Endothelial cell of umbilical vein (primary cell): ENCODE data around the gene TK2. TPM values are rescaled to one million over a fixed set of nuclear protein-coding genes. Genes with fewer than 3 reads are reported as not detected.

ENCODE experiments used
- BruUV-seq: library from RNA; stranded (reverse); fragments of 400-500 nt; replicated peaks from 2 replicates; lab custom pipeline; 2021; lab: Mats Ljungman, UMichigan
- CTCF ChIA-PET: fragments of 300-600, 350-600 bp; sonication (Branson Sonifier 250); formaldehyde crosslinking; loops from one replicate; lab custom pipeline; 2021; ENCODE audit warnings: antibody characterized with exemption, inconsistent platforms; lab: Charles Lee
- POLR2A ChIA-PET: fragments of 300-600, 350-600 bp; sonication (Branson Sonifier 250); formaldehyde crosslinking; loops from one replicate; lab custom pipeline; 2021; ENCODE audit warnings: antibody characterized with exemption, inconsistent platforms; lab: Charles Lee
- DNase-seq: peaks from one replicate; pipeline ENCODE4 v3.0.0-alpha.2; 2011; ENCODE audit warnings: low read depth, low spot score
- FAIRE-seq: peaks from 2 replicates; lab custom pipeline; 2011; peaks lifted over from hg19 to GRCh38; lab: Jason Lieb, UNC
- H2AFZ ChIP-seq: 2 replicates; pipeline ENCODE4 v1.6.0; 2012; ENCODE audit warnings: low read depth, low read length, control low read depth, inconsistent platforms
- H3K27ac ChIP-seq: 2 replicates; pipeline ENCODE4 v1.5.1; 2011; ENCODE audit warnings: low read depth, mild to moderate bottlenecking, control low read depth, low read length, moderate library complexity; ENCODE audit not compliant: insufficient read depth
- H3K27me3 ChIP-seq, 2 experiments: 2 replicates each; pipeline versions ENCODE4 v1.6.0 to v1.6.1; 2011; ENCODE audit warnings: low read length in 2 of 2, mixed read lengths in 1 of 2; ENCODE audit not compliant: control insufficient read depth in 2 of 2, insufficient read depth in 2 of 2
- H3K36me3 ChIP-seq, 2 experiments: 2 replicates in 1 of 2; 3 replicates in 1 of 2; pipeline ENCODE4 v1.5.1; 2011; ENCODE audit warnings: low read length in 2 of 2, mild to moderate bottlenecking in 1 of 2, moderate library complexity in 1 of 2; ENCODE audit not compliant: control insufficient read depth in 2 of 2, insufficient read depth in 2 of 2; ENCODE audit errors: extremely low read depth in 1 of 2
- H3K4me1 ChIP-seq: 3 replicates; pipeline ENCODE4 v1.5.1; 2011; ENCODE audit warnings: mild to moderate bottlenecking, low read length; ENCODE audit not compliant: control insufficient read depth, insufficient read depth; ENCODE audit errors: extremely low read depth
- H3K4me2 ChIP-seq: 2 replicates; pipeline ENCODE4 v1.6.1; 2011; ENCODE audit warnings: low read length, control low read depth, mixed read lengths; ENCODE audit not compliant: insufficient read depth
- H3K4me3 ChIP-seq, 3 experiments: fragments of 200-600 bp in 1 of 3; sonication (generic), shearing (Covaris generic) in 1 of 3; replicated peaks in 1 of 3; 2 replicates each; pipeline ENCODE4 v1.5.1; 2011 to 2016; ENCODE audit warnings: control low read depth in 3 of 3, low read length in 3 of 3, mild to moderate bottlenecking in 2 of 3, inconsistent platforms in 1 of 3, low read depth in 1 of 3, moderate library complexity in 1 of 3; ENCODE audit not compliant: insufficient read depth in 1 of 3
- H3K79me2 ChIP-seq: 2 replicates; pipeline ENCODE4 v1.6.0; 2012; ENCODE audit warnings: low read length, inconsistent platforms; ENCODE audit not compliant: control insufficient read depth, insufficient read depth
- H3K9ac ChIP-seq: replicated peaks from 2 replicates; pipeline ENCODE3; 2011; ENCODE audit warnings: low read length, control low read depth; ENCODE audit not compliant: insufficient read depth; ENCODE audit errors: extremely low read depth
- H3K9me1 ChIP-seq: replicated peaks from 3 replicates; pipeline ENCODE4 v1.6.0; 2011; ENCODE audit warnings: mild to moderate bottlenecking, low read length; ENCODE audit not compliant: control insufficient read depth, insufficient read depth; ENCODE audit errors: extremely low read depth
- H3K9me3 ChIP-seq: replicated peaks from 2 replicates; pipeline ENCODE4 v1.5.1; 2012; ENCODE audit warnings: low read length, inconsistent platforms; ENCODE audit not compliant: control insufficient read depth, insufficient read depth
- H4K20me1 ChIP-seq: replicated peaks from 2 replicates; pipeline ENCODE3; 2011; ENCODE audit warnings: mild to moderate bottlenecking, low read length; ENCODE audit not compliant: control insufficient read depth, insufficient read depth; ENCODE audit errors: extremely low read depth
- CTCF ChIP-seq, 2 donors: IDR thresholded peaks; 1 replicate in 1 of 2; 2 replicates in 1 of 2; pipeline ENCODE4 v1.5.1; 2011; ENCODE audit warnings: low read length in 2 of 2, mild to moderate bottlenecking in 2 of 2, moderate library complexity in 2 of 2, control low read depth in 1 of 2, inconsistent platforms in 1 of 2, low read depth in 1 of 2; ENCODE audit not compliant: insufficient read depth in 1 of 2; ENCODE audit errors: extremely low read depth in 1 of 2
- EZH2 ChIP-seq: IDR thresholded peaks from 2 replicates; pipeline ENCODE4 v1.6.1; 2012; ENCODE audit warnings: borderline replicate concordance, low read depth, mild to moderate bottlenecking, moderate library complexity, low read length, inconsistent platforms; ENCODE audit not compliant: severe bottlenecking
- FOS ChIP-seq: IDR thresholded peaks from 2 replicates; pipeline ENCODE4 v1.6.1; 2011; ENCODE audit warnings: mild to moderate bottlenecking, low read length, moderate library complexity, borderline replicate concordance; ENCODE audit not compliant: insufficient read depth
- GATA2 ChIP-seq: IDR thresholded peaks from 2 replicates; pipeline ENCODE4 v1.7.0; 2011; ENCODE audit warnings: low read depth, mild to moderate bottlenecking, moderate library complexity, mixed read lengths, low read length; ENCODE audit not compliant: insufficient read length, insufficient read depth
- JUN ChIP-seq: IDR thresholded peaks from 2 replicates; pipeline ENCODE4 v1.6.1; 2011; ENCODE audit warnings: borderline replicate concordance, low read depth; ENCODE audit not compliant: insufficient read length, insufficient read depth
- MAX ChIP-seq: IDR thresholded peaks from 2 replicates; pipeline ENCODE4 v1.6.1; 2011; ENCODE audit not compliant: insufficient read depth, insufficient read length
- MYC ChIP-seq: IDR thresholded peaks from one replicate; pipeline ENCODE4 v1.6.1; 2011; ENCODE audit warnings: mild to moderate bottlenecking, low read depth, low read length
- POLR2A ChIP-seq: IDR thresholded peaks from 2 replicates; pipeline ENCODE4 v1.6.1; 2012; ENCODE audit warnings: low read depth, mild to moderate bottlenecking, control low read depth, low read length
- POLR2AphosphoS5 ChIP-seq: IDR thresholded peaks from 2 replicates; pipeline ENCODE4 v1.6.1; 2012; ENCODE audit warnings: low read depth, mild to moderate bottlenecking, control low read depth, low read length, moderate library complexity; ENCODE audit not compliant: insufficient read depth
- dilution Hi-C: fragments of 300-500 bp; cut with MboI; formaldehyde crosslinking; loops from one replicate; pipeline ENCODE4 v1.15.0; 2019; ENCODE audit warnings: low sequenced_read_pairs; ENCODE audit not compliant: extremely low pct_ligation_motif_present
- intact Hi-C: fragments of 100-400 bp; cut with micrococcal nuclease; formaldehyde crosslinking; loops from one replicate; pipeline ENCODE4 v1.10.0; 2022
- polyA plus RNA-seq, 4 experiments: library from polyadenylated mRNA; depleted of rRNA in 3 of 4; stranded (reverse) in 3 of 4; unstranded in 1 of 4; fragments of >200 nt; gene quantifications; 2 replicates each; pipeline versions ENCODE4 v1.2.1 to v1.2.3, GENCODE V29; 2011 to 2012; ENCODE audit warnings: missing spikeins in 1 of 4
- total RNA-seq: library from RNA; stranded (reverse); gene quantifications from 2 replicates; pipeline ENCODE4 v1.2.3, GENCODE V29; 2021

The TK2 gene
- total and polyA plus RNA-seq, 2 donors (not counting 3 experiments of a cell fraction or from before 2014, with no cell fraction given), result 12.1 to 25.2 TPM

- intact Hi-C loops, result no loop called here
- Histone ChIP-seq H3K9ac (no peak overlapping the region), H3K4me3 (no peak overlapping the region), H3K79me2 (no peaks in the 10 kb centered on the region), H3K4me1 (no peaks in the 10 kb centered on the region), H3K36me3 (no peaks in the 10 kb centered on the region), H3K27ac (no peak overlapping the region), H3K27me3 (peaks cover 0 to 2% of the 10 kb centered on the region in 2 experiments), H3K4me2 (no peak overlapping the region), H2AFZ (no peak overlapping the region), H3K9me3 (no peaks in the 10 kb centered on the region), H3K9me1 (no peaks in the 10 kb centered on the region), H4K20me1 (no peaks in the 10 kb centered on the region)
- dilution Hi-C loops, result no loop called here
- POLR2A ChIA-PET, result no interaction called here
- no peak for TF ChIP-seq POLR2AphosphoS5
- no peak for TF ChIP-seq CTCF (IDR thresholded peaks at IDR 0.05; ENCODE audit: extremely low read depth in 1 of 2, insufficient read depth in 1 of 2, low read depth in 1 of 2, low read length in 2 of 2)
- TF ChIP-seq POLR2A, result no peak
- BruUV-seq, result no TSS peak
- CTCF ChIA-PET, result interaction anchor here (0.9 to 2.2 kb wide), 5 partner anchors 8 to 22 kb away, joined by 3 to 6 read pairs (median 5); no protein-coding TSS in a partner anchor
- FAIRE-seq (no peak), DNase-seq (no peak)
These were observed 56.2 kb downstream of the TK2 start for GRCh38 chr16:66493490-66494401.

GRCh38 chr16:66491716-66492064, 58.2 kb downstream of the TK2 start:
- H3K36me3 ChIP-seq, result no peaks in the 10 kb centered on the region
- CTCF ChIA-PET, result interaction anchor here (1.0 to 1.8 kb wide), 3 partner anchors 16 to 99 kb away, joined by 3 to 6 read pairs (median 4); no protein-coding TSS in a partner anchor
- BruUV-seq, result no TSS peak
- no peak overlapping the region for H2AFZ ChIP-seq
- intact Hi-C loops (no loop called here), dilution Hi-C loops (no loop called here)
- no peaks in the 10 kb centered on the region for H3K9me3 ChIP-seq
- H3K27ac ChIP-seq, result no peak overlapping the region
- no peak overlapping the region for H3K4me3 ChIP-seq
- no peaks in the 10 kb centered on the region for H3K79me2 ChIP-seq
- no peaks in the 10 kb centered on the region for H4K20me1 ChIP-seq
- peaks cover 2% of the 10 kb centered on the region for H3K4me1 ChIP-seq
- peaks cover 0 to 2% of the 10 kb centered on the region in 2 experiments for H3K27me3 ChIP-seq
- POLR2A ChIA-PET, result no interaction called here
- TF ChIP-seq EZH2 (no peak), MYC (no peak), CTCF (IDR thresholded peaks at IDR 0.05; ENCODE audit: extremely low read depth in 1 of 2, insufficient read depth in 1 of 2, low read depth in 1 of 2, low read length in 2 of 2) (no peak), POLR2AphosphoS5 (no peak), MAX (no peak), GATA2 (no peak), JUN (no peak), POLR2A (no peak), FOS (no peak)
- H3K9me1 ChIP-seq, result no peaks in the 10 kb centered on the region
- DNase-seq, result no peak
- no peak overlapping the region for H3K9ac ChIP-seq
- no peak for FAIRE-seq
- H3K4me2 ChIP-seq, result no peak overlapping the region
